GM21825 (cell line): ENCODE results near the gene SLC34A3.
"Not testable (repeated sequence)": the region's sequence is repeated elsewhere in the genome, so short reads cannot be mapped to it uniquely, and the experiment has no call there.

ENCODE experiments used
- ATAC-seq: cut with Tn5 transposase; IDR thresholded peaks from one replicate; pipeline ENCODE4 v1.9.1; 2021; ENCODE audit warnings: mild to moderate bottlenecking, moderate library complexity; ENCODE audit not compliant: unreplicated experiment

SLC34A3 gene

DNA sequence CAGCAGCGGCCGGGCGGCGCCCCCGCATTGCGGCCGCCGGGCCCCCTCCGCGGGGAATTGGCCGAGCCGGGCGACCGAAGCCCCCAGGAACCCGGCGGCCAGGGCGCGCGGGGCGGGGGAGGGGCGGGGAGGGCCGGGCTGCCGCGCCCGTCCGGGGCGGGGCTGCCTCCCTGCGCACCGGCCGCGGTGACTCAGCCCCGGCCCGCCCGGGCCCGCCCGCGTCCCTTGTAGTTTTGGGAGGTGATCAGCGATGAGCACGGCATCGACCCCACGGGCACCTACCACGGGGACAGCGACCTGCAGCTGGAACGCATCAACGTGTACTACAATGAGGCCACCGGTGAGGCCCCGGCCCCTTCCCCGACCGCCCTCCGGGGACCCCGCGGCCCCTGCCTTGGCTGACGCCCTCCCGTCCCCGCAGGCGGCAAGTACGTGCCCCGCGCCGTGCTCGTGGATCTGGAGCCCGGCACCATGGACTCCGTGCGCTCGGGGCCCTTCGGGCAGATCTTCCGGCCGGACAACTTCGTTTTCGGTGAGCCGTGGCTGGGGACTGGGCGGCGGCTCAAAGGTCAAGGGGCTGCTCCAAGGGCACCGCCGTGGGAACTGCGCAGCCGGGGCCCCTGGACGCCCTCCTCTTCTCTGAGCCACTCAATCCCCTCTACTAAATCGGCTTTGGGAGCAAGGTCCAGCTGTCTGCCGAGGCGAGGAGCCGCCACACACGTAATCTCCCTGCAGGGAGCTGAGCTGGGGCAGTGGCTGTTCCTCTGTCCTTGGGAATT, 11.0 kb downstream of the SLC34A3 start:
- peak; percentile 4 for ATAC-seq

- ATAC-seq: no peak
These were observed 11.8 kb downstream of the SLC34A3 start for GRCh38 chr9:137242269-137243203.

DNA sequence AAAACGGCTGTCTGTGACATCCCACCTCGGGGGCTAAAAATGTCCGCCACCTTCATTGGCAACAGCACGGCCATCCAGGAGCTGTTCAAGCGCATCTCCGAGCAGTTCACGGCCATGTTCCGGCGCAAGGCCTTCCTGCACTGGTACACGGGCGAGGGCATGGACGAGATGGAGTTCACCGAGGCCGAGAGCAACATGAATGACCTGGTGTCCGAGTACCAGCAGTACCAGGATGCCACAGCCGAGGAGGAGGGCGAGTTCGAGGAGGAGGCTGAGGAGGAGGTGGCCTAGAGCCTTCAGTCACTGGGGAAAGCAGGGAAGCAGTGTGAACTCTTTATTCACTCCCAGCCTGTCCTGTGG, 12.5 kb downstream of the SLC34A3 start:
- not testable (repeated sequence) for ATAC-seq

DNA sequence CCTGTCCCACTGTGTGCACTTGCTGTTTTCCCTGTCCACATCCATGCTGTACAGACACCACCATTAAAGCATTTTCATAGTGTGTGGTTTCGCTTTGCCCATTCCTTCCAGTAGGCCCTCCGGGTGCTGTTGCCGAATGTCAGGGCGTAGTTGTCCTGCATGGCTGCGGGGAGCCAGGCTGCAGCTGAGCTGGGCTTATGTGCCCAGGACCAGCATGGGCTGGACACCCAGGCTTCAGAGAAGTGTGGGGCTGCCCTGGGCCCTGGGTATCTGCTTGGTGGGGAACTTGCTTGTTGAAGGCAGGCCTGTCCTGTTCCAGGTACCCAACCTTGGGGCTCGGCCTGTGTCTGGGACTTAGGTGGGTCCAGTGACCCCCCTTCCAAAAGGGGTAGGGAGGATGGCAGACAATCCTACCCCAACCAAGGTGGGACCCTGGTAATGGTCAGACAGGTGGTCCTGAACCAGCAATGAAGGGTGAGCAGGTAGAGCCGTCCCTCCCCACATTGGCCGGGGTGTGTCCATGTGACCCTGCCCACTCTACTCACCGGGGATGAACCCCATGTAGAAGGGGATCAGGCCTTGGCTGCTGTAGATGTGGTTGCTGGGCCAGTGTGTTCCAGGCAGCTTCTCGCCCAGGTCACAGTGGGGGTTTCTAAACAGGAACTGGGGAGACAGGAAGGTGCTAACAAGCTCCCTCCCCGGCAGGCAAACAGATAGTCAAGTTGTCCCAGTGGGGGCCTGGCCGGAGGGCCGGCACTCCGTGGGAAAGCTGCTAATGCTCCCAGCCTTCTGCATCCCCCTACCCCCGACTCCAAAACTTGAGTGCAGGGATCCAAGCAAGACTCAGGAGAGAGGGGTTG, 13.2 kb downstream of the SLC34A3 start:
- ATAC-seq: no peak

GRCh38 chr9:137244486-137245449, 14.1 kb downstream of the SLC34A3 start:
- no peak for ATAC-seq

- no peak for ATAC-seq
These were observed 15.0 kb downstream of the SLC34A3 start for GRCh38 chr9:137245450-137246421.

DNA sequence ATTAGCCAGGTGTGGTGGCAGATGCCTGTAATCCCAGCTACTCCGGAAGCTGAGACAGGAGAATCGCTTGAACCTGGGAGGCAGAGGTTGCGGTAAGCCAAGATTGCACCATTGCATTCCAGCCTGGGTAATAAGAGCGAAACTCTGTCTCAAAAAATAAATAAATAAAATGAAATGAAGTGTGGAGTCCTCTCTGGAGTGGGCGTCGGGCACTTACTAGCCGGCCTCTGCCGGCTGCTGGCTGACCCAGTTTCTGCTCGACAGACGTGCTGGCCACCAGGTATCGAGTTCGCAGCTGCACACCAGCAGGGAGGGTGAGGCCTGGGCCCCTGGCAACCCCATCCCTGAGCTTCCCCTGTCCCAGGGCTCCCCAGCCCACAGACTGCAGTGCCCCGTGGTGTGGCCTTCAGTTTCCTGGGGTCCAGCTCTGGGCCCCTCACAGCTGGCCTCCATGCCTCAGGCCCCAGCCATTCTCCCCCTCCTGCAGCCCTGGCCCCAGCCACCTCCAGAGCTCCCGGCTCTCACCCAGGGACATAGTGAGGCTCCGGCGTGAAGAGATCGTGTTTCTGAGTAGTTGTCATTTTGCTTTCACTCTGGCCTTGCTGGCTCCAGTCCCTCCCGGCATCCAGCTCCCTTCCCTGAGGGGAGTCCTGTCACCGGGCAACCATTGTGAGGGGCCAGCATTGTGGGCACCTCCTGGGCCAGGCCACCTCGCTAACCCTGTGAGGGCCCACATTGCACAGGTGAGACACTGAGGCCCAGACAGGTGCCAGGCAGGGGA, 16.6 kb downstream of the SLC34A3 start:
- no peak for ATAC-seq

- no peak for ATAC-seq
These were observed 17.1 kb downstream of the SLC34A3 start for GRCh38 chr9:137247916-137248175.

GRCh38 chr9:137250329-137251193, 19.9 kb downstream of the SLC34A3 start:
- no peak for ATAC-seq

GRCh38 chr9:137251194-137251461, 20.4 kb downstream of the SLC34A3 start, which contains the start of gene STPG3:
Gene STPG3 (plus strand): TSS chr9:137251286. CDS start chr9:137251287, 1 bp downstream.
- ATAC-seq: no peak

DNA sequence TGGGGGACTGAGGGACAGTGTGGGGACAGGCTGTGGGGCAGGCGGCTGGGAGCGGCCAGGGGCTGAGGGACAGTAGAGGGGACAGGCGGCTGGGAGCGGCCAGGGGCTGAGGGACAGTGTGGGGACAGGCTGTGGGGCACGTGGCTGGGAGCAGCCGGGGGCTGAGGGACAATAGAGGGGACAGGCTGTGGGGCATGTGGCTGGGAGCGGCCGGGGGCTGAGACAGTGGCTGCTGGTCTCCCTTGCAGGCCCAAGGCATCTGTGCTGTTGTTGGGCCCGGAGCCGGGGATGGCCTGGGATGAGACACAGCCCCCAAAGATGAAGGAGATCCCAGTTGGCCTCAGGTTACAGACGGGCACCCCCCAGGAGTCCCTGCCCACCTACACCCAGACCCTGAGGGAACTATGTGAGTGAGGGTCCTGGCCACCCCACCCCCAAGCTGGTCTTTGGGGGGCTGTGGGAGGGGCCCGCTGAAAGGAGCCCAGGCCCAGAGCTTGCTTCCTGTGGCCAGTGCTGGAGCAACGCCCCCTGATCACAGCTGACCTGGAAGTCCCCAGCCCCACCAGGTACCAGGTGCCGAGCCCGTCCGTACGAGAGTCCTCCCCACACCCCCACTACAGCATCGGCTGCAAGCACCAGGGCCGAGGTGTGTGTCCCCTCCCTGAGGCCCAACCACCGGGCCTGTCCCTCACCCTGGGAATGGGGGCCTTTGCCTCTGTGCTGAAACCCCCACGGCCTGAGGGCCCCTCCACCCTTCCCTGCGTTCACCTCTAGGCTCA, 21.0 kb downstream of the SLC34A3 start:
- ATAC-seq: no peak

- no peak for ATAC-seq
These were observed 22.1 kb downstream of the SLC34A3 start for GRCh38 chr9:137252555-137253506.

DNA sequence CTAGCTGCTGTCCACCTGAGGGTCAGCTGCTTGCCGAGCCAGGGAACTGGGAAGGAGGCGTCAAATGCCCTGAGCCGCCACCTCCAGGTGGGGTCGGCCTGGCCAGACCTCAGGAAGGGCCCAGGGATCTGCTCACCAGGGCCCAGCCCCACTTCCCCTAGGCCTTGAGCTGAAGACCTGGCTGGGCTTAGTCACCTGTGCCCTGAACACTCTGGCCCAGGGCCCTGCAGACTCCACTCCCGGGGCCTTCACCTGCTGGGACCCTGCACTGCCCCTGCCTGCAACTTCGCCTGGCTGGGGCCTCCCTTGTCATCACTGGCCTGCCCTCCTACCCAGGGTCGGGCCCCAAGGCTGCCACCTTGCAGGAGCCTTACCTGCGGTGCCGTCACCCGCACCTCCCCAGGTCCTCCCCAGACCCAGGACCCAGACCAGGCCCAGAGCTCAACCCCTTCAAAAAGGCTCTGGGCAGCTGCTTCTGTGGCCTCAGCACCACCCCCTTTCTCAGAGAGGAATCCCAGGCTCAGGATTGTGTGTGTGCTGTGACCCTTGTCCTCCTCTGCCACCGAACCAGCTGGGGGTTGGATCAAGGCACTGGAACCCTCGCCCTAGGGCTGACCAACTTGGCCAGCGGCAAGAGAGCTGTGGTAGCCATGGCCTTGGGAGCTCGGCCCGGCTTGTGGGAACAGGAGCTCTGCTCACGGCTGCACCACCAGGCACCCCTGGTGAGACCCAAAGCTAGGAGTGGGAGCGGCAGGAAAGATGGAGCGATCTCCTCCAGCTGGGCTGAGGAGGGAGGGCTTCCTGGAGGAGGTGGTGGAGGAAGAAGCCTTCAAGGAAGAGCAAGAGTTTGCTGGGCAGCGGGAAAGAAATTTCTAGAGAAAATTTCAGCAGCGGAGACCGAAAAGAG, 23.3 kb downstream of the SLC34A3 start:
- ATAC-seq: no peak

DNA sequence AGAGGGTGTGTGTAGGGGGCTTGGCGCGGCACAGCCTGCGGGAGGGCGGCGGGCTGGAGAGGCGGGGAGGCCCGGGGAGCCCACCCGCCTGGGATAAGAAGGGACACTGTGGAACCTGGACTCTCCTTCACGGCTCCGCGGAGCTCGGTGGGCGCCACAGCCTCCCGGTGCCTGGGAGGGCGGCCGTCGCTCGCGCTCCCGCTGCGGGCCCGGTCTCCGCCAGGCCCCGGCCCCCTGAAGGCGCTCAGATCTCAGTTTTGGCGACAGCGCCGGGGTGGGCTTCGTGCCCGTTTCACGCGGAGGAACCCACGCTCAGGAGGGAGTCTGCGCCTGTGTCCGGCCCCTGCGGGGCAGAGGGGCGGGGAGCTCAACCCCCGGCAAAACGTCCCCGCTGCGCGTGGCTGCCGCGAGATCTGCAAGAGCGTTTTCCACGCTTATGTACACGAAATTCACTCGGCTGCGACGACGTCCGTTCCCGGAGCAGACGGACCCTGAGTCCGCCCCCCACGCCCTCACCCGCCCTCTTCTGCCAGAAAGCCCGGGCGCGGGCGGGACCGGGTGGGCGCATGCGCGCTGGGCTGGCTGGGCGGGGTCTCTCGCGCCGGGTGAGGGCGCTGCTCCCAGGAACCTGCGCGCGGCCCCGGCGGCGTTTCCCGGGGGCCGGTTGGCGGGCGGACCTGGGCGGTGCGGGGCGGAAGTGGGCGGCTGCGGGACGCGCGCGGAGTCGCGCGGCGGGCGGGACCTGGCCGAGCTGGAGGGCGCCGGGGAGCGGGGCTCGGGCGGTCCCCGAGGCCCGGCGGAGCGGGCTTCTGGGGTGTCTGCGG, 24.1 kb downstream of the SLC34A3 start, which contains the start of gene NELFB:
NELFB (plus strand) TSS at position 704 of the 824 bp plus-strand sequence.
- peak; percentile 59 for ATAC-seq
